CD4-positive, CD25-positive, alpha-beta regulatory T cell (primary cell): ENCODE results near the gene STARD10. TPM values are rescaled to one million over a fixed set of nuclear protein-coding genes. Genes with fewer than 3 reads are reported as not detected.

Source experiments
- ATAC-seq, 2 donors: fragments of 150-1000 bp; cut with Tn5 transposase; one replicate each; pipeline ENCODE4 v1.10.0; 2021; ENCODE audit warnings: low read depth in 2 of 2, moderate number of reproducible peaks in 2 of 2, moderate library complexity in 1 of 2
- DNase-seq, 3 donors: peaks; one replicate each; pipeline versions ENCODE4 v3.0.0 to v3.0.0-alpha.2; 2012 to 2022; ENCODE audit warnings: mixed read lengths in 1 of 3
- H3K27ac ChIP-seq: one replicate; pipeline ENCODE4 v1.7.0; 2013; ENCODE audit warnings: mild to moderate bottlenecking, low read length; ENCODE audit not compliant: insufficient read depth, poor library complexity, severe bottlenecking
- H3K27me3 ChIP-seq: one replicate; pipeline ENCODE4 v1.7.0; 2013; ENCODE audit warnings: low read length; ENCODE audit not compliant: control insufficient read depth, insufficient read depth
- H3K36me3 ChIP-seq: one replicate; pipeline ENCODE4 v1.7.0; 2013; ENCODE audit warnings: mild to moderate bottlenecking, low read length, moderate library complexity; ENCODE audit not compliant: control insufficient read depth, insufficient read depth
- H3K4me1 ChIP-seq: 2 replicates; pipeline ENCODE4 v1.7.0; 2013; ENCODE audit warnings: mild to moderate bottlenecking, low read length; ENCODE audit not compliant: insufficient read depth, control insufficient read depth, poor library complexity, severe bottlenecking
- H3K4me3 ChIP-seq: one replicate; pipeline ENCODE4 v1.7.0; 2013; ENCODE audit warnings: low read depth, mild to moderate bottlenecking, low read length, moderate library complexity
- H3K9me3 ChIP-seq, 2 experiments: 1 replicate in 1 of 2; 2 replicates in 1 of 2; pipeline ENCODE4 v1.7.0; 2013; ENCODE audit warnings: low read length in 2 of 2, mild to moderate bottlenecking in 1 of 2, moderate library complexity in 1 of 2; ENCODE audit not compliant: control insufficient read depth in 2 of 2
- H3K27ac Mint-ChIP-seq, 3 donors: one replicate each; pipeline ENCODE4 v1.8.0; 2020 to 2022; ENCODE audit warnings: mild to moderate bottlenecking in 3 of 3, mixed read lengths in 3 of 3, moderate library complexity in 2 of 3
- H3K27me3 Mint-ChIP-seq: one replicate; pipeline ENCODE4 v1.8.0; 2022; ENCODE audit warnings: mild to moderate bottlenecking, mixed read lengths
- H3K36me3 Mint-ChIP-seq: one replicate; pipeline ENCODE4 v1.8.0; 2020; ENCODE audit warnings: mixed read lengths
- H3K4me1 Mint-ChIP-seq, 4 donors: one replicate each; pipeline ENCODE4 v1.8.0; 2020 to 2022; ENCODE audit warnings: mixed read lengths in 4 of 4, mild to moderate bottlenecking in 1 of 4
- H3K4me3 Mint-ChIP-seq, 4 donors: one replicate each; pipeline ENCODE4 v1.8.0; 2020 to 2022; ENCODE audit warnings: mild to moderate bottlenecking in 4 of 4, mixed read lengths in 4 of 4, moderate library complexity in 3 of 4
- H3K9me3 Mint-ChIP-seq, 7 donors: one replicate each; pipeline ENCODE4 v1.8.0; 2020 to 2022; ENCODE audit warnings: mixed read lengths in 7 of 7, mild to moderate bottlenecking in 3 of 7, moderate library complexity in 2 of 7
- polyA plus RNA-seq, 4 donors: library from polyadenylated mRNA; unstranded; fragments of 300-500 nt; fragmentation: Illumina TruSeq; gene quantifications; one replicate each; pipeline ENCODE4 v1.2.3, GENCODE V29; 2021
- total RNA-seq: library from RNA; stranded (reverse); gene quantifications from one replicate; pipeline ENCODE4 v1.2.3, GENCODE V29; 2022

STARD10 gene
- total and polyA plus RNA-seq, 5 donors from 2014 or later, result 11.2 to 16.8 (median 13.9) TPM

GRCh38 chr11:72720047-72720446, 73.8 kb downstream of the STARD10 start:
- Histone ChIP-seq H3K27ac (no peak overlapping the region), H3K4me3 (peak overlapping the region; percentile 98), H3K27me3 (no peaks in the 10 kb centered on the region), H3K9me3 (no peaks in the 10 kb centered on the region), H3K4me1 (peaks cover 73% of the 10 kb centered on the region), H3K36me3 (peaks cover 23% of the 10 kb centered on the region)
- H3K4me3 Mint-ChIP-seq, result peak overlapping the region; percentile 92 to 96 (median 94)
- ATAC-seq (no peak), DNase-seq (no peak)
- peak overlapping the region; percentile 95 to 97 (median 95) for H3K27ac Mint-ChIP-seq
- H3K9me3 Mint-ChIP-seq, result no peaks in the 10 kb centered on the region
- peaks cover 10% of the 10 kb centered on the region for H3K36me3 Mint-ChIP-seq
- H3K4me1 Mint-ChIP-seq, result peaks cover 0 to 87% (median 50%) of the 10 kb centered on the region in 4 donors
- H3K27me3 Mint-ChIP-seq, result peaks cover 6% of the 10 kb centered on the region

GRCh38 chr11:72719551-72719950, 74.3 kb downstream of the STARD10 start:
- Histone ChIP-seq H3K27ac (no peak overlapping the region), H3K4me1 (peaks cover 74% of the 10 kb centered on the region), H3K36me3 (peaks cover 28% of the 10 kb centered on the region), H3K27me3 (no peaks in the 10 kb centered on the region), H3K9me3 (no peaks in the 10 kb centered on the region), H3K4me3 (peak overlapping the region; percentile 98)
- peaks cover 0 to 88% (median 51%) of the 10 kb centered on the region in 4 donors for H3K4me1 Mint-ChIP-seq
- peak overlapping the region; percentile 95 to 97 (median 95) for H3K27ac Mint-ChIP-seq
- peaks cover 6% of the 10 kb centered on the region for H3K27me3 Mint-ChIP-seq
- H3K9me3 Mint-ChIP-seq, result no peaks in the 10 kb centered on the region
- peaks cover 9% of the 10 kb centered on the region for H3K36me3 Mint-ChIP-seq
- DNase-seq (no peak), ATAC-seq (no peak)
- peak overlapping the region; percentile 92 to 96 (median 94) for H3K4me3 Mint-ChIP-seq

GRCh38 chr11:72719144-72719543, 74.7 kb downstream of the STARD10 start:
- H3K27me3 ChIP-seq, result no peaks in the 10 kb centered on the region
- H3K4me1 ChIP-seq, result peaks cover 76% of the 10 kb centered on the region
- Mint-ChIP-seq H3K4me1 (peaks cover 0 to 88% (median 52%) of the 10 kb centered on the region in 4 donors), H3K4me3 (peak overlapping the region; percentile 0 to 95 (median 92)), H3K27ac (peak overlapping the region in 2 of 3 donors; percentile 95 to 97), H3K36me3 (peaks cover 9% of the 10 kb centered on the region), H3K9me3 (no peaks in the 10 kb centered on the region), H3K27me3 (peaks cover 6% of the 10 kb centered on the region)
- peak overlapping the region; percentile 98 for H3K4me3 ChIP-seq
- H3K9me3 ChIP-seq, result no peaks in the 10 kb centered on the region
- H3K27ac ChIP-seq, result no peak overlapping the region
- H3K36me3 ChIP-seq, result peaks cover 32% of the 10 kb centered on the region
- no peak for ATAC-seq
- DNase-seq, result no peak

- Mint-ChIP-seq H3K27me3 (peaks cover 6% of the 10 kb centered on the region), H3K9me3 (no peaks in the 10 kb centered on the region), H3K36me3 (peaks cover 9% of the 10 kb centered on the region), H3K4me3 (peak overlapping the region in 2 of 4 donors; percentile 38 to 92), H3K27ac (peak overlapping the region in 2 of 3 donors; percentile 56 to 95), H3K4me1 (peaks cover 0 to 81% (median 51%) of the 10 kb centered on the region in 4 donors)
- no peaks in the 10 kb centered on the region for H3K9me3 ChIP-seq
- no peak for ATAC-seq
- peaks cover 38% of the 10 kb centered on the region for H3K36me3 ChIP-seq
- no peaks in the 10 kb centered on the region for H3K27me3 ChIP-seq
- H3K27ac ChIP-seq, result no peak overlapping the region
- no peak for DNase-seq
- peaks cover 71% of the 10 kb centered on the region for H3K4me1 ChIP-seq
- no peak overlapping the region for H3K4me3 ChIP-seq
Measured at GRCh38 chr11:72718101-72718501, 75.7 kb downstream of the STARD10 start.

GRCh38 chr11:72716788-72717435, 76.9 kb downstream of the STARD10 start:
- H3K36me3 Mint-ChIP-seq, result peaks cover 9% of the 10 kb centered on the region
- peaks cover 47% of the 10 kb centered on the region for H3K36me3 ChIP-seq

GRCh38 chr11:72716290-72716689, 77.6 kb downstream of the STARD10 start:
- Mint-ChIP-seq H3K4me3 (peak overlapping the region in 2 of 4 donors; percentile 24 to 44), H3K27ac (peak overlapping the region in 2 of 3 donors; percentile 55 to 86), H3K9me3 (no peaks in the 10 kb centered on the region), H3K4me1 (peaks cover 0 to 70% (median 41%) of the 10 kb centered on the region in 4 donors), H3K27me3 (no peaks in the 10 kb centered on the region), H3K36me3 (peaks cover 9% of the 10 kb centered on the region)
- no peak for ATAC-seq
- Histone ChIP-seq H3K27ac (no peak overlapping the region), H3K36me3 (peaks cover 52% of the 10 kb centered on the region), H3K9me3 (no peaks in the 10 kb centered on the region), H3K27me3 (no peaks in the 10 kb centered on the region), H3K4me1 (peaks cover 55% of the 10 kb centered on the region), H3K4me3 (no peak overlapping the region)
- DNase-seq, result no peak

More at GRCh38 chr11:72716788-72717435, 76.9 kb downstream of the STARD10 start:
- Histone ChIP-seq H3K4me3 (no peak overlapping the region), H3K27me3 (no peaks in the 10 kb centered on the region), H3K9me3 (no peaks in the 10 kb centered on the region), H3K4me1 (peaks cover 60% of the 10 kb centered on the region), H3K27ac (no peak overlapping the region)
- Mint-ChIP-seq H3K27me3 (peaks cover 1% of the 10 kb centered on the region), H3K9me3 (no peaks in the 10 kb centered on the region), H3K27ac (no peak overlapping the region), H3K4me1 (peaks cover 0 to 74% (median 44%) of the 10 kb centered on the region in 4 donors), H3K4me3 (peak overlapping the region in 1 of 4 donors; percentile 44)
- no peak for ATAC-seq
- no peak for DNase-seq

DNA sequence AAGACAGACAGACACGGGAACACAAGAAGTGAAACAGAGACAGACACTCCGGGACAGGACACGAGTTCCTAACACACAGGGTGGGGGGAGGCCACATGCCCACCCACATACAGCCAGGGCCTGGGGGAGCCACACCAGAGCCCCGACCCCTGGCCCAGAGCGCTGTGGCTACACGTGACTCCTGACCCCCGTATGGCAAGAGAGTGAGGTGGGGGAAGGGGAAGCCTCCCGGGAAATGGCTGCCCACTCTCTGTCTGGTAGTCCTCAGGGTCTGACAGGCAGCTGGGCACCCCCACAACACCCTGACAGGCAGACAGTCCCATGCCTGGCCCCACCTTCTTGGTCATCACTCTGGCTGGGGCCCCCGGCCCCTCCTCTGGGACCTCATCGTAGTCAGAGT, 81.0 kb downstream of the STARD10 start:
- Mint-ChIP-seq H3K27ac (no peak overlapping the region), H3K27me3 (no peaks in the 10 kb centered on the region), H3K4me1 (peaks cover 0 to 38% (median 18%) of the 10 kb centered on the region in 4 donors), H3K9me3 (no peaks in the 10 kb centered on the region), H3K36me3 (peaks cover 18% of the 10 kb centered on the region), H3K4me3 (no peak overlapping the region)
- Histone ChIP-seq H3K27ac (no peak overlapping the region), H3K4me3 (no peak overlapping the region), H3K9me3 (no peaks in the 10 kb centered on the region), H3K4me1 (peaks cover 21% of the 10 kb centered on the region), H3K27me3 (no peaks in the 10 kb centered on the region), H3K36me3 (peaks cover 80% of the 10 kb centered on the region)
- DNase-seq (no peak), ATAC-seq (no peak)
